Lower lobe of right lung (tissue), 2 donors: Measurements from ENCODE around the gene EPHA5. TPM values are rescaled to one million over a fixed set of nuclear protein-coding genes. Genes with fewer than 3 reads are reported as not detected.

Source experiments
- ATAC-seq, 2 donors: fragments of 200-7000 bp; cut with Tn5 transposase; one replicate each; pipeline ENCODE4 v1.9.1; 2020 to 2022; ENCODE audit warnings: mild to moderate bottlenecking in 2 of 2, moderate library complexity in 2 of 2
- DNase-seq: peaks from one replicate; pipeline ENCODE4 v3.0.0-alpha.2; 2020
- H3K27ac ChIP-seq: fragments of 200-600 bp; one replicate; pipeline ENCODE4 v1.8.0; 2022
- H3K27me3 ChIP-seq: fragments of 200-600 bp; one replicate; pipeline ENCODE4 v1.8.0; 2022; ENCODE audit warnings: low read depth
- H3K36me3 ChIP-seq: fragments of 200-600 bp; one replicate; pipeline ENCODE4 v1.8.0; 2022; ENCODE audit warnings: mild to moderate bottlenecking
- H3K4me1 ChIP-seq: fragments of 200-600 bp; one replicate; pipeline ENCODE4 v1.8.0; 2022
- H3K4me3 ChIP-seq: fragments of 200-600 bp; one replicate; pipeline ENCODE4 v1.8.0; 2022; ENCODE audit warnings: mild to moderate bottlenecking
- H3K9me3 ChIP-seq: fragments of 200-600 bp; one replicate; pipeline ENCODE4 v1.8.0; 2022
- intact Hi-C: fragments of 100-400 bp; cut with DNase I; formaldehyde crosslinking; loops from one replicate; pipeline ENCODE4 v1.11.0; 2022
- total RNA-seq: library from RNA; stranded (reverse); fragmentation: NEBNext Ultra II Directional; extraction: Animal tissue kit (Norgen Biotek cat#: 25700); gene quantifications from one replicate; pipeline ENCODE4 v1.2.1, GENCODE V29; 2021
- TF ChIP-seq, protein P1 (sequence below): fragments of 200-600 bp; IDR thresholded peaks from one replicate; pipeline ENCODE4 v1.8.0; 2022; ENCODE audit warnings: antibody characterized with exemption, mild to moderate bottlenecking
- donor health status: DM: no; HTN: yes; CAD: no; lungs with severe emphysema.

Gene EPHA5
- total RNA-seq, 1 donor from 2014 or later: 0.09 TPM

DNA sequence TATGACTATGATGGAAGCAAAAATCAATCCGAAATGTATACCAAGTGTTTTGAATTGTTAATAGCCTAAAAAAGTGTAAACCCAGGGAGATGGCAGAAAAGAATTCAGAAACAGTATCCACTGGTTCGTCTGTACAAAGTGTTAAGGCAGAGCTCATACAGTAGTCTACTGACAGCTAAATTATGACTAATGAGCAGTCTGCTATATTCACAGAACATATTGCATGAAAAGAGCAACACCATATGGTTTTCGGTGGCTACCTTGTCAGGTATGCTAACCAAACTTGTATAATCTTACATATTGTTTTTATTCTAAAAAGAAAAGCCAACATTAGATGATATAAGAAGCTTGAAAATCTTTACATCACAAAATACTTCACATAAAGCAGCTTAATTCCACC is 18.5 kb downstream of the EPHA5 start:
- Histone ChIP-seq H3K27me3 (no peaks in the 10 kb centered on the region), H3K4me1 (no peaks in the 10 kb centered on the region), H3K9me3 (no peaks in the 10 kb centered on the region), H3K27ac (no peak overlapping the region), H3K36me3 (no peaks in the 10 kb centered on the region), H3K4me3 (no peak overlapping the region)
- intact Hi-C loops: no loop called here
- DNase-seq (no peak), ATAC-seq (no peak)
- TF ChIP-seq, protein P1, sequence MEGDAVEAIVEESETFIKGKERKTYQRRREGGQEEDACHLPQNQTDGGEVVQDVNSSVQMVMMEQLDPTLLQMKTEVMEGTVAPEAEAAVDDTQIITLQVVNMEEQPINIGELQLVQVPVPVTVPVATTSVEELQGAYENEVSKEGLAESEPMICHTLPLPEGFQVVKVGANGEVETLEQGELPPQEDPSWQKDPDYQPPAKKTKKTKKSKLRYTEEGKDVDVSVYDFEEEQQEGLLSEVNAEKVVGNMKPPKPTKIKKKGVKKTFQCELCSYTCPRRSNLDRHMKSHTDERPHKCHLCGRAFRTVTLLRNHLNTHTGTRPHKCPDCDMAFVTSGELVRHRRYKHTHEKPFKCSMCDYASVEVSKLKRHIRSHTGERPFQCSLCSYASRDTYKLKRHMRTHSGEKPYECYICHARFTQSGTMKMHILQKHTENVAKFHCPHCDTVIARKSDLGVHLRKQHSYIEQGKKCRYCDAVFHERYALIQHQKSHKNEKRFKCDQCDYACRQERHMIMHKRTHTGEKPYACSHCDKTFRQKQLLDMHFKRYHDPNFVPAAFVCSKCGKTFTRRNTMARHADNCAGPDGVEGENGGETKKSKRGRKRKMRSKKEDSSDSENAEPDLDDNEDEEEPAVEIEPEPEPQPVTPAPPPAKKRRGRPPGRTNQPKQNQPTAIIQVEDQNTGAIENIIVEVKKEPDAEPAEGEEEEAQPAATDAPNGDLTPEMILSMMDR: no peak

DNA sequence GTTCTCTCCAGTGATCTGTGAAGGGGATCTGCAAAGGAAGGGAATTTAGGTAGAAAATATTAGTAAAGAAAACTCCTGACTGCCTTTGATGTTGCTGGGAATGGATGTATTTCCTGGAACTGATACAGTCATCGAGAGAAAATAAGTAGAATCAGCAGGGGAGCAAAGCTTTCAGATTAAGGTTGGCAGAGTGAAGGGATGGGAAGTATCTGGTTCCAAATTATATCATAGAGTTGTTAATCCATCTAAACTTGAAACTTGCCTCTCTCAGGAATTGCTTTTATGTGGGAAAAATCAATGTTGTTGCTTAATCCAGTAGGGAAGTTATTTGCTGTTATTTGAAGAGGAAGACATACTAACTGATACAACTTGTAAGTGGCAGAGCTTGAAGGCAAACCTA is 19.3 kb downstream of the EPHA5 start:
- TF ChIP-seq, protein P1: no peak
- H3K36me3 ChIP-seq: no peaks in the 10 kb centered on the region
- H3K27me3 ChIP-seq: no peaks in the 10 kb centered on the region
- no peak for ATAC-seq
- H3K4me3 ChIP-seq: no peak overlapping the region
- intact Hi-C loops: no loop called here
- H3K9me3 ChIP-seq: no peaks in the 10 kb centered on the region
- no peak for DNase-seq
- H3K27ac ChIP-seq: no peak overlapping the region
- no peaks in the 10 kb centered on the region for H3K4me1 ChIP-seq

DNA sequence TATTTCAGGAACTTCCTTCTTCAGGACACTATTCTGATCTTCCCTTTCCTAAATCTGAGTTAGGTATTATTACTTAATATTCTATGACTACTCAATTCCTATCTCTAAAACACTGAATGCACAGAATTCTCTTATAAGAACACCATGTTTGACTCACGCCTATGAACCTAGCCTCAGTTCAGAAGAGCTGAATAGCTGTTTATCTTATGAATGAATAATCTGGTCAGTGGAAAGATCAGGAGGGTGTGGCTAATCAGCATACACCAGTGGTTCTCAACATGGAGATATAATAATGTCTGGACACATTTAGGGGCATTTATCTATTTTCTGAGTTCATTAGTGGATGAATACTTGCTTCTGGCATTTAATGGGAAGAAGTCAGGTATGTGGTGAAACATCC is 24.2 kb downstream of the EPHA5 start:
- H3K27ac ChIP-seq: no peak overlapping the region
- TF ChIP-seq, protein P1: no peak
- H3K4me1 ChIP-seq: no peaks in the 10 kb centered on the region
- no peak overlapping the region for H3K4me3 ChIP-seq
- no peaks in the 10 kb centered on the region for H3K9me3 ChIP-seq
- no peaks in the 10 kb centered on the region for H3K27me3 ChIP-seq
- DNase-seq (no peak), ATAC-seq (no peak)
- intact Hi-C loops: no loop called here
- no peaks in the 10 kb centered on the region for H3K36me3 ChIP-seq

DNA sequence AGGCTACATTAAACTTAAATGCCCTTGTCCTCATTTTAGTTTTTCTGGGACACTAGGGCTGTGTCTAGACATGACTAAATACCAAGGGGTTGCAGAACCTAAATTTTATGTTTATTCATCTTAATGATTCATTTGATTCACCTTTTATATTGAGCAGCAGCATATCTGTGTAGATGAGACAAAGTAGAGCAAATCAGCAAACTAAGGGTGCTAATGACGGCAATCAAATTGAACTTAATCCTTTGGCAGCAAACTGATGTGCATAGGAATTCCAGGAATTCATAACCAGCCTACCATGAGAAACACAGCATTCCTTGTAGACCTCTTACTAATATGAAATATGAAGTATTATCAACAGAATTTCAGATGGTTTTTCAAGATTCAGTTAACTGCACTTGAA is 25.1 kb downstream of the EPHA5 start:
- no peaks in the 10 kb centered on the region for H3K27me3 ChIP-seq
- H3K4me3 ChIP-seq: no peak overlapping the region
- no peaks in the 10 kb centered on the region for H3K4me1 ChIP-seq
- no peaks in the 10 kb centered on the region for H3K36me3 ChIP-seq
- no peak for DNase-seq
- TF ChIP-seq, protein P1: no peak
- no peak for ATAC-seq
- intact Hi-C loops: no loop called here
- no peaks in the 10 kb centered on the region for H3K9me3 ChIP-seq
- no peak overlapping the region for H3K27ac ChIP-seq

DNA sequence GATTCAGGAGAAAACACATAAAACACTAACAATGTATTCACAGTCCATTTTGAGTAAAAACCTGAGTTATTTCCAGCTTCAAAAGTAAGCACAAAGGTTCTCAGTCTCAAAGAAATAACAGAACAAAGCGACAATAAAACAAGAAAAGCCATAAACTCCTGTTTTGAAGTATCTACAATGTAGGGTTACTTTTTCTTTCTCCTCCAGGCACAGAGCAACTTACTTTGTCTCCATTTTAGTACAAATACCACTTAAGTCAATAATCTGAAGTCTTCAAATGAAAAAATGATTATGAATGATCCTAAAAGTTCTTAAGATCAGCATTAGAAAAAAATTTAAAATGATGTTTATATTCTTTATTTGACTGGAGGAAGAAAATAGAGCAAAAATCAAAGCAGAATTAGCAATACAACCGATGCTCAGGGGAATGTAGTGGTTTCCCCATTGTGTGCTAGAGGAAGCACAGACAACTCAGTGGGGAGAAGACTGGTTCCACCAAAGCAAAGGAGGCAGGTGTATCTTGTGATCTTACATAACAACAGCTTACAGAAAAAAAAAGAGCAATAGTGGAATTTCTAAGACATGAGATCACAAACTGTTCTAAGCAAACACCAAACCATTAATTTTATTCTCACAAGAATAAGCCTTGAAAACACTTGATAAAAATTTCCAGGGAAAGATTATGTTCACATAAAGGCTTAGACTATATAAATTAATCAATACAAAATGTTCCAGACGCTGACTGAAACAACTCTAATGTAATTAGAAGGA is 35.1 kb downstream of the EPHA5 start:
- Histone ChIP-seq H3K4me3 (no peak overlapping the region), H3K27me3 (no peaks in the 10 kb centered on the region), H3K36me3 (no peaks in the 10 kb centered on the region), H3K4me1 (no peaks in the 10 kb centered on the region), H3K9me3 (no peaks in the 10 kb centered on the region), H3K27ac (no peak overlapping the region)
- TF ChIP-seq, protein P1: no peak
- ATAC-seq (no peak), DNase-seq (no peak)
- intact Hi-C loops: no loop called here
